Right ventricle myocardium superior (tissue), 1 donor: ENCODE data around the gene IDI1. TPM values are rescaled to one million over a fixed set of nuclear protein-coding genes. Genes with fewer than 3 reads are reported as not detected.

Experiments
- ATAC-seq: fragments of 200-7000 bp; cut with Tn5 transposase; one replicate; pipeline ENCODE4 v1.9.1; 2020; ENCODE audit warnings: mild to moderate bottlenecking; ENCODE audit not compliant: poor library complexity
- DNase-seq: peaks from one replicate; pipeline ENCODE4 v3.0.0-alpha.2; 2020
- intact Hi-C: fragments of 100-400 bp; cut with DNase I; formaldehyde crosslinking; loops from one replicate; pipeline ENCODE4 v1.11.2; 2022
- total RNA-seq: library from RNA; stranded (reverse); fragmentation: NEBNext Ultra II Directional; extraction: Animal tissue kit (Norgen Biotek cat#: 25700); gene quantifications from one replicate; pipeline ENCODE4 v1.2.1, GENCODE V29; 2021
- donor health status: DM: no; HTN: yes; CAD: no; lungs with severe emphysema.

IDI1 gene
- total RNA-seq, 1 donor from 2014 or later = 13.0 TPM

DNA sequence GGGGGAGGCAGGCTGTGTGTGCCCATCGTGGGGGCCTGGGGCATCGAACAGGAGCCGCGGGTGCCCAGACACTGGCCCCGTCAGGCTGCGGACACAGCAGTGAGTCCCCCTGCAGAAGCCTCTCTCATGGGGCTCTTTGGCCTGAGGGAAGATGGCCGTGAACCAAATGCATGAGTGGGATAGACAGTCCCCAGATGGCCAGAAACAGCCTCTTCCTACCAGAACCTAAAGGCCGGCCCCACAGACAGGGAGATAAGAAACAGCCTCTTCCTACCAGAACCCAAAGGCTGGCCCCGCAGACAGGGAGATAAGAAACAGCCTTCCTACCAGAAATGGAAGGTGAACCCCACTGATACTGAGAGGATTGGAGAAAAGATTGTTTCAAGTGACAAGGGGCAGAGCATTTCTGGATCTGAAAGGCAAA, 39.8 kb downstream of the IDI1 start:
- ATAC-seq (no peak), DNase-seq (no peak)
- intact Hi-C loops = no loop called here

- intact Hi-C loops = no loop called here
- ATAC-seq = no peak
- no peak for DNase-seq
Measured at GRCh38 chr10:1007583-1007982, 41.3 kb downstream of the IDI1 start.

- DNase-seq = no peak
- intact Hi-C loops = no loop called here
Measured at GRCh38 chr10:1006573-1006972, 42.3 kb downstream of the IDI1 start.

DNA sequence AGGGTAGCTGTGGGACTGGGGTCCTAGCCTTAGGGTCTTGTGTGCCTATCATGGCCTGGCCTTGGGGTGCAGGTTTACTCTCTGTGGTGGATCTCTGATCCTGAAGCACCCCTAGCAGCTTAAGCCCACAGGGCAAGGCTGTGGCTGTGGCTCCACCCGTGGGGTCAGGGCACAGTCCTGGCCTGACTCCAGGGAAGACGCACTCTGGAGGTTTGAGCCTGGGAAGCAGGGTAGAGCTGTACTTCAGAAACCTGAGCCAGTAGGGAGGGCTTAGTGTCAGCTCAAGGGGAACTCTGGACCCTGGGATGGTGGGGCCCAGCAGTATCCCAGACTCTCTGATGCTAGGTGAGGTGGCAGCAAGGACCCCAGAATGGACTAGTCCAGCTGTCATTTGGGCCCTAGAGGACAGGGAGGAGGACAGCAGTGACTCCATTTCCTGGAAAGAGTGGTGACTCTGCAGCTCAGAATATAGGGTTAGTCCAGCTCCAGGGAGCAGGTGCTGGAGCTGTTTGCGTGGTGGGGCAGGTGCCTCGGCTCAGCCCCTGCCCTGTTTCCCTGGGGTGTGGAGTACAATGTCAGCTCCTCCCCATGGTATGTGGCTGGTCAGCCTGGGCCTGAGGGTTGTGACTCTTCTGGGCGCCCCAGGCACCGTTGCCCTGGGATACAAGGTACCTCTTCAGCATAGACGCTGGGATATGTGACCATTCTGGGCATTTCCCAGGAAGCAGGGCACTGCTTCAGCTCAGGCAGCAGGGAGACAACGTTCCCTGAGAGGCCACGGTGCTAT, 44.8 kb downstream of the IDI1 start:
- ATAC-seq (no peak), DNase-seq (no peak)
- intact Hi-C loops = no loop called here

More at GRCh38 chr10:1006573-1006972, 42.3 kb downstream of the IDI1 start:
- no peak for ATAC-seq

- DNase-seq (no peak), ATAC-seq (no peak)
- intact Hi-C loops = no loop called here
Measured at GRCh38 chr10:1002425-1003006, 46.4 kb downstream of the IDI1 start.

DNA sequence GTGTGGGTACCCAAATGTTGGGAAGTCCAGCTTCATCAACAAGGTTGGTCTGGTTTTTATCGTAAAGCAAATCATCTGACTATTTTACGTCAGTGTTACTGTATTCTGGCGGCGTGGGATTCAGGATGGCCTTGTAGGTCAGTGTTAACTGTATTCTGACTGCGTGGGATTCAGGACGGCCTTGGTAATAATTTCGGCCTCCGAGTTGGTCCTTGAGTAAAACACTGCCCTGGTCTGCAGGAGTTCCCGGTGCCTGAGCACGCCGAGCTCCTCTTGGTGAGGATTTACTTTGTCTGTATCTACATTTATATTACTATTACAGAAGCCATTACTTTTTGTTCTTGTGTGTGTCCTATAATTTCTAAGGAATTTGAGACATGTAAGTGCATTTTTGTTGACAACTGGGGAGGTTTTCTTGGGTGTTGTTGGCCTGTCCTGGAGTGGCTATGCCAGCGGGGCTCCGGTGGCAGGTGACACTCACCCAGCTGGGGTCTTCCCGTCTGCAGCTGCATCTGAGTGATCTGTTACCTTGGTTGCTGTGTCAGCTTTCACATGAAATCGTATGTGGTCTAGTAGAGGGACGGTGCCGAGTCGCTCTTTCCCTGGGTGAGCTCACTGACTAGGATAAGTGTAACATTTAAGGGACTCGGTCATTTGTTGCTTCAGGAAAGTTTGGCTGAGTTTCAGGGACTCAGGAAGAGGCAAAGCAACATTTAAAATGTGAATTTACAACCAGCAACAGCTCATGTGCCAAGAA, 51.5 kb downstream of the IDI1 start:
- intact Hi-C loops = no loop called here
- no peak for ATAC-seq
- no peak for DNase-seq

DNA sequence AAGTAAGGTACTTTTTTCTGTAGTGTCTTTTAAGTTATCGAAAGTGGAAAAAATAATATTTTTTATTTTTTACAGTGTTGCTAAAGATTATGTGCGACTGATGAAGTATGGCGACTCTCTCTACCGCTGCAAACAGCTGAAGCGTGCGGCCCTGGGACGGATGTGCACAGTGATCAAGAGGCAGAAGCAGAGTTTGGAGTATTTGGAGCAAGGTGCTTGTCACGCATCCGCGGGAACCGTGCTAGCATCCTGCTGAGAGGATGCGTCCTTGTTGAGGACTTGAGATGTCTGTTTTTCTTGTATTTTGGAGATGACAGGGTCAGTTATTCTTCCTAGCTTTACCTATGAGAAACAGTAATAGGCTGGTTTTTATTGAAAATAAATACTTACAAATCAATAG, 52.9 kb downstream of the IDI1 start:
- intact Hi-C loops = no loop called here
- DNase-seq (no peak), ATAC-seq (no peak)

- ATAC-seq (no peak), DNase-seq (no peak)
- intact Hi-C loops = no loop called here
Measured at GRCh38 chr10:995559-995926, 53.4 kb downstream of the IDI1 start.

DNA sequence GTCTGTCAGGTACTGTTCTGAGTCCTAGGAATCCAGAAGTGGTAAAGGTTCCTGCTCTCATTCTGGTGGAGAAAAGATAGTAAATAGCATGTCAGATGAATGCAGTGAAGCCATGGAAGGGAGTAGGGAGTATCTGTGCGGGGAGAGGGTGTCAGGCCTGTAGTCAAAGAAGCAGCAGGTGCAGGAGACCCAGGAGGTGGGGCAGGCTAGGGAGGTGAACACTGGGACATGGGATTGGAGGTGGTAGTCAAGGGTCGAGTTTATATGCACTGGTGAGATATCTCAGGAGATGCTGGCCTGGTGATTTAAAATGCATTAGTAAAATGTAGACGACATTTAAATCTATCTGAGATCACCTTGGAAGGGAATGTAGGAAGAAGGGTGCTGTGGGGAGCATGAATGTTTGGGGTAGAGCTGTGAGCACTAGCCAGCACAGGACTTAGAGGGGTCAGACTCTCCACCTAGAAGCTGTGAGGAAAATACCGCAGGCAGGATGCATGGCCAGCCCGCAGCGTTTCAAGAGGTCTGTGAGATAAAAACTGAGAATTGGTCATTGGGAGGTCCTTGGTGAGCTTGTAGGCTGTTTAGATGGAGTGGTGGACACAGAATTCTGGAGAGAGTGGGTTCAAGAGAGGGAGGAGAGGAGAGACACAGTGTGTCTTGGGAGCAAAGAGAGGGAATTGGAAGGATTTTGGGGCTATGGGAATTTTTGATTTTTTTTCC, 53.9 kb downstream of the IDI1 start:
- ATAC-seq = no peak
- intact Hi-C loops = no loop called here
- DNase-seq = no peak

DNA sequence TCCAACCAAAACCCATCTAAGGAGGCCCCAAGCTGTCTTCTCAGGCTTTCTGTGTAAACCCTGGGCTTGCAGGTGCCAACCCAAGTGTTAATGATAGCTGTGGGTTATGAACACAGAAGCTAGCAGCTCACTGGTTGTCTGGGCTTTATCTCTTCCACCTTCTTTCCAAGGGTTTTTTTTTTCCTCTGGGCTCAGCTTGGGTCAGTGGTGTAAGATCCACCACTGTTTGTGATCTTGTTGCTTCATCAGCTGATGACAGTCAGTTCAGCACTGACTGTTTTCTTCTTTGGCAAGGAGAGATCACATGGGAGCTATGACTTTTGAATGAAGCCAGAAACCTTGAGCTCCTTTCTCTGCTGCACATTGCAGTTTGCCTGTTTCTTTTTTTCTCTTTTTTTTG, 56.0 kb downstream of the IDI1 start:
- ATAC-seq (no peak), DNase-seq (no peak)
- intact Hi-C loops = no loop called here

GRCh38 chr10:992467-992866, 56.5 kb downstream of the IDI1 start:
- DNase-seq (no peak), ATAC-seq (no peak)
- intact Hi-C loops = no loop called here

- DNase-seq = no peak
- intact Hi-C loops = no loop called here
- ATAC-seq = no peak
Measured at GRCh38 chr10:990808-991207, 58.1 kb downstream of the IDI1 start.

Other genes starting within 250 kb of the IDI1 start
- gene LARP4B, start 117.4 kb downstream of the IDI1 start, total RNA-seq = 59.9 TPM
- gene GTPBP4, start 60.7 kb downstream of the IDI1 start, total RNA-seq = 24.7 TPM
- 0.16 TPM for gene IDI2, start 23.3 kb downstream of the IDI1 start, total RNA-seq
- gene WDR37, start 7.3 kb upstream of the IDI1 start, total RNA-seq = 28.0 TPM